H9 (cell line): ENCODE results near the gene NKD2. TPM values are rescaled to one million over a fixed set of nuclear protein-coding genes. Genes with fewer than 3 reads are reported as not detected.

Experiments used
- DNase-seq: peaks from one replicate; pipeline ENCODE4 v3.0.0-alpha.2; 2017
- H2AFZ ChIP-seq: one replicate; pipeline ENCODE4 v1.6.1; 2013; ENCODE audit warnings: mild to moderate bottlenecking, low read length, control low read depth, moderate library complexity
- H2AK5ac ChIP-seq: 2 replicates; pipeline ENCODE4 v1.6.1; 2013; ENCODE audit warnings: low read length, control low read depth, mixed read lengths; ENCODE audit not compliant: insufficient read length
- H2BK120ac ChIP-seq: one replicate; pipeline ENCODE4 v1.6.1; 2013; ENCODE audit warnings: low read depth, mild to moderate bottlenecking, low read length, control low read depth, inconsistent platforms; ENCODE audit not compliant: poor library complexity, severe bottlenecking
- H2BK12ac ChIP-seq: 2 replicates; pipeline ENCODE4 v1.6.1; 2013; ENCODE audit warnings: low read length, control low read depth, mixed read lengths, low read depth; ENCODE audit not compliant: insufficient read length
- H2BK15ac ChIP-seq: 2 replicates; pipeline ENCODE4 v1.6.1; 2013; ENCODE audit warnings: low read depth, low read length, control low read depth
- H2BK20ac ChIP-seq: one replicate; pipeline ENCODE4 v1.6.1; 2013; ENCODE audit warnings: low read depth, mild to moderate bottlenecking, low read length, control low read depth, inconsistent platforms; ENCODE audit not compliant: poor library complexity, severe bottlenecking
- H2BK5ac ChIP-seq: 2 replicates; pipeline ENCODE4 v1.6.1; 2013; ENCODE audit warnings: low read length, control low read depth, mixed read lengths; ENCODE audit not compliant: insufficient read length
- H3K14ac ChIP-seq: 2 replicates; pipeline ENCODE4 v1.6.1; 2013; ENCODE audit warnings: low read length, control low read depth; ENCODE audit not compliant: insufficient read depth
- H3K18ac ChIP-seq: 2 replicates; pipeline ENCODE4 v1.6.1; 2013; ENCODE audit warnings: low read depth, mild to moderate bottlenecking, mixed read lengths, low read length, control low read depth; ENCODE audit not compliant: insufficient read length
- H3K23ac ChIP-seq: 2 replicates; pipeline ENCODE4 v1.6.1; 2013; ENCODE audit warnings: low read length, control low read depth, mixed read lengths, low read depth; ENCODE audit not compliant: insufficient read length
- H3K23me2 ChIP-seq: 2 replicates; pipeline ENCODE4 v1.6.1; 2013; ENCODE audit warnings: low read depth, mild to moderate bottlenecking, mixed read lengths, low read length, control low read depth; ENCODE audit not compliant: insufficient read length, poor library complexity, severe bottlenecking
- H3K27ac ChIP-seq: 2 replicates; pipeline ENCODE4 v1.5.1; 2013; ENCODE audit warnings: low read length, control low read depth, mixed read lengths, low read depth; ENCODE audit not compliant: insufficient read length
- H3K27me3 ChIP-seq: 2 replicates; pipeline ENCODE4 v1.6.1; 2013; ENCODE audit warnings: low read length, control low read depth, inconsistent platforms; ENCODE audit not compliant: insufficient read depth
- H3K4ac ChIP-seq: 2 replicates; pipeline ENCODE4 v1.6.1; 2013; ENCODE audit warnings: low read depth, mild to moderate bottlenecking, control low read depth, inconsistent platforms, low read length, moderate library complexity
- H3K4me1 ChIP-seq: 2 replicates; pipeline ENCODE4 v1.6.1; 2013; ENCODE audit warnings: low read length, control low read depth, inconsistent platforms; ENCODE audit not compliant: insufficient read depth
- H3K4me2 ChIP-seq: 2 replicates; pipeline ENCODE4 v1.6.1; 2013; ENCODE audit warnings: low read length, control low read depth, mixed read lengths; ENCODE audit not compliant: insufficient read length, insufficient read depth
- H3K56ac ChIP-seq: 2 replicates; pipeline ENCODE4 v1.6.1; 2013; ENCODE audit warnings: low read depth, mild to moderate bottlenecking, mixed read lengths, low read length, control low read depth; ENCODE audit not compliant: insufficient read length
- H3K79me1 ChIP-seq: 2 replicates; pipeline ENCODE4 v1.6.1; 2013; ENCODE audit warnings: low read depth, mild to moderate bottlenecking, moderate library complexity, low read length, control low read depth, inconsistent platforms; ENCODE audit not compliant: insufficient read depth, poor library complexity, severe bottlenecking
- H3K79me2 ChIP-seq: 2 replicates; pipeline ENCODE4 v1.6.1; 2013; ENCODE audit warnings: low read length, control low read depth, inconsistent platforms; ENCODE audit not compliant: insufficient read depth
- H3K9ac ChIP-seq: 2 replicates; pipeline ENCODE4 v1.6.1; 2013; ENCODE audit warnings: low read length, control low read depth, mixed read lengths; ENCODE audit not compliant: insufficient read length; ENCODE audit errors: extremely low read depth
- H3K9me3 ChIP-seq: one replicate; pipeline ENCODE4 v1.6.1; 2013; ENCODE audit warnings: low read depth, low read length, inconsistent platforms; ENCODE audit not compliant: control insufficient read depth
- H3T11ph ChIP-seq: one replicate; pipeline ENCODE4 v1.6.1; 2013; ENCODE audit warnings: mild to moderate bottlenecking, low read length, control low read depth, inconsistent platforms
- H4K20me1 ChIP-seq: one replicate; pipeline ENCODE4 v1.6.1; 2013; ENCODE audit not compliant: control insufficient read depth, insufficient read length, insufficient read depth
- H4K5ac ChIP-seq: 2 replicates; pipeline ENCODE4 v1.6.1; 2013; ENCODE audit warnings: low read depth, mild to moderate bottlenecking, mixed read lengths, low read length, control low read depth; ENCODE audit not compliant: insufficient read length
- H4K8ac ChIP-seq: replicated peaks from 2 replicates; pipeline ENCODE4 v1.6.1; 2013; ENCODE audit warnings: low read length, control low read depth, mixed read lengths, low read depth; ENCODE audit not compliant: insufficient read length
- H4K91ac ChIP-seq: 2 replicates; pipeline ENCODE4 v1.6.1; 2013; ENCODE audit warnings: low read depth, mild to moderate bottlenecking, moderate library complexity, mixed read lengths, low read length, control low read depth; ENCODE audit not compliant: insufficient read length
- H3K27ac Mint-ChIP-seq, 3 experiments: 2 replicates in 2 of 3; 3 replicates in 1 of 3; pipeline ENCODE4 v1.8.0; 2020 to 2021; ENCODE audit warnings: mixed read lengths in 3 of 3, mild to moderate bottlenecking in 1 of 3, moderate library complexity in 1 of 3
- H3K27me3 Mint-ChIP-seq: 2 replicates; pipeline ENCODE4 v1.8.0; 2021; ENCODE audit warnings: low read depth, mild to moderate bottlenecking, moderate library complexity, mixed read lengths
- H3K36me3 Mint-ChIP-seq, 3 experiments: 2 replicates in 2 of 3; 3 replicates in 1 of 3; pipeline ENCODE4 v1.8.0; 2020 to 2021; ENCODE audit warnings: low read depth in 3 of 3, mixed read lengths in 3 of 3; ENCODE audit not compliant: insufficient read depth in 1 of 3
- H3K4me1 Mint-ChIP-seq, 2 experiments: 2 replicates each; pipeline ENCODE4 v1.8.0; 2020; ENCODE audit warnings: mixed read lengths in 2 of 2
- H3K4me3 Mint-ChIP-seq, 2 experiments: 2 replicates in 1 of 2; 3 replicates in 1 of 2; pipeline ENCODE4 v1.8.0; 2020 to 2021; ENCODE audit warnings: mild to moderate bottlenecking in 2 of 2, mixed read lengths in 2 of 2, moderate library complexity in 1 of 2
- H3K9me3 Mint-ChIP-seq, 2 experiments: 2 replicates in 1 of 2; 3 replicates in 1 of 2; pipeline ENCODE4 v1.8.0; 2020; ENCODE audit warnings: mild to moderate bottlenecking in 2 of 2, mixed read lengths in 2 of 2, moderate library complexity in 1 of 2
- WGBS: extraction: QIAGEN DNeasy Blood & Tissue Kit; methylation state at CpG from one replicate; pipeline ENCODE4 v1.1.7; 2013; ENCODE audit warnings: missing lambda C conversion rate, low lambda C conversion rate, mixed read lengths; ENCODE audit not compliant: insufficient read length; ENCODE audit errors: extremely low coverage; 5-methylcytosine and 5-hydroxymethylcytosine counted together
- total RNA-seq: library from RNA; stranded (reverse); gene quantifications from 2 replicates; pipeline ENCODE4 v1.2.1, GENCODE V29; 2021
- TF ChIP-seq, protein P1 (sequence below): fragments of 200-600 bp; sonication (generic); conservative IDR thresholded peaks from 3 replicates; pipeline ENCODE4 v1.8.0; 2021; ENCODE audit warnings: antibody characterized with exemption, mild to moderate bottlenecking

Gene NKD2
- total RNA-seq, 1 experiment from 2014 or later: 7.3 TPM

GRCh38 chr5:1043327-1043726, 34.7 kb downstream of the NKD2 start:
- Histone ChIP-seq H2AFZ (no peak overlapping the region), H4K91ac (no peak overlapping the region), H4K8ac (no peak overlapping the region), H3K18ac (no peak overlapping the region), H3K27ac (no peak overlapping the region), H3K23ac (no peak overlapping the region), H3K9ac (no peak overlapping the region), H2BK120ac (no peak overlapping the region), H3T11ph (no peak overlapping the region), H3K56ac (no peak overlapping the region), H3K4me1 (no peaks in the 10 kb centered on the region), H4K20me1 (peaks cover 3% of the 10 kb centered on the region), H3K9me3 (peaks cover 8% of the 10 kb centered on the region), H3K27me3 (no peaks in the 10 kb centered on the region), H3K4ac (no peak overlapping the region), H2BK15ac (no peak overlapping the region), H2BK12ac (no peak overlapping the region), H2BK5ac (no peak overlapping the region), H3K23me2 (no peaks in the 10 kb centered on the region), H4K5ac (no peak overlapping the region), H2BK20ac (no peak overlapping the region), H3K79me2 (no peaks in the 10 kb centered on the region), H3K4me2 (no peak overlapping the region), H3K14ac (no peak overlapping the region), H3K79me1 (no peaks in the 10 kb centered on the region), H2AK5ac (no peak overlapping the region)
- H3K4me1 Mint-ChIP-seq: peaks cover 5 to 6% of the 10 kb centered on the region in 2 experiments; a peak in 3 of 4 replicates
- 99% methylated on average over 7 of the region's 7 CpGs for WGBS
- TF ChIP-seq, protein P1, sequence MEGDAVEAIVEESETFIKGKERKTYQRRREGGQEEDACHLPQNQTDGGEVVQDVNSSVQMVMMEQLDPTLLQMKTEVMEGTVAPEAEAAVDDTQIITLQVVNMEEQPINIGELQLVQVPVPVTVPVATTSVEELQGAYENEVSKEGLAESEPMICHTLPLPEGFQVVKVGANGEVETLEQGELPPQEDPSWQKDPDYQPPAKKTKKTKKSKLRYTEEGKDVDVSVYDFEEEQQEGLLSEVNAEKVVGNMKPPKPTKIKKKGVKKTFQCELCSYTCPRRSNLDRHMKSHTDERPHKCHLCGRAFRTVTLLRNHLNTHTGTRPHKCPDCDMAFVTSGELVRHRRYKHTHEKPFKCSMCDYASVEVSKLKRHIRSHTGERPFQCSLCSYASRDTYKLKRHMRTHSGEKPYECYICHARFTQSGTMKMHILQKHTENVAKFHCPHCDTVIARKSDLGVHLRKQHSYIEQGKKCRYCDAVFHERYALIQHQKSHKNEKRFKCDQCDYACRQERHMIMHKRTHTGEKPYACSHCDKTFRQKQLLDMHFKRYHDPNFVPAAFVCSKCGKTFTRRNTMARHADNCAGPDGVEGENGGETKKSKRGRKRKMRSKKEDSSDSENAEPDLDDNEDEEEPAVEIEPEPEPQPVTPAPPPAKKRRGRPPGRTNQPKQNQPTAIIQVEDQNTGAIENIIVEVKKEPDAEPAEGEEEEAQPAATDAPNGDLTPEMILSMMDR: no peak
- peaks cover 10% of the 10 kb centered on the region for H3K27me3 Mint-ChIP-seq
- H3K36me3 Mint-ChIP-seq: peaks cover 9 to 46% (median 17%) of the 10 kb centered on the region in 3 experiments; a peak in 6 of 7 replicates
- no peak overlapping the region for H3K27ac Mint-ChIP-seq
- no peak overlapping the region for H3K4me3 Mint-ChIP-seq
- no peak for DNase-seq
- peaks cover 75 to 77% of the 10 kb centered on the region in 2 experiments for H3K9me3 Mint-ChIP-seq
